Gastroesophageal sphincter (tissue), 4 donors: ENCODE measurements around the gene TNK2. TPM values are rescaled to one million over a fixed set of nuclear protein-coding genes. Genes with fewer than 3 reads are reported as not detected.

ENCODE experiments used
- ATAC-seq: fragments of 150-250 bp; one replicate; pipeline ENCODE4 v1.9.1; 2016; ENCODE audit warnings: mild to moderate bottlenecking, moderate library complexity
- H3K27ac ChIP-seq, 4 donors: fragments of 200-600 bp; sonication (generic) in 3 of 4; 1 replicate in 3 of 4; 2 replicates in 1 of 4; pipeline ENCODE4 v1.5.1; 2016 to 2019
- H3K27me3 ChIP-seq: fragments of 200-600 bp; sonication (generic); one replicate; pipeline ENCODE4 v1.5.1; 2019
- H3K36me3 ChIP-seq, 2 donors: fragments of 200-600 bp; sonication (generic); one replicate each; pipeline ENCODE4 v1.5.1; 2019; ENCODE audit warnings: control low read depth in 1 of 2
- H3K4me1 ChIP-seq, 3 donors: fragments of 200-600 bp; sonication (generic); 1 replicate in 2 of 3; 2 replicates in 1 of 3; pipeline ENCODE4 v1.5.1; 2016 to 2019; ENCODE audit warnings: control low read depth in 2 of 3
- H3K4me3 ChIP-seq, 2 donors: fragments of 200-600 bp; sonication (generic); one replicate each; pipeline ENCODE4 v1.5.1; 2019; ENCODE audit warnings: mild to moderate bottlenecking in 1 of 2, moderate library complexity in 1 of 2
- H3K9me3 ChIP-seq, 3 donors: fragments of 200-600 bp; sonication (generic); one replicate each; pipeline ENCODE4 v1.5.1; 2017 to 2019; ENCODE audit warnings: control low read depth in 2 of 3
- EP300 ChIP-seq: sonication (generic); formaldehyde crosslinking; IDR thresholded peaks from one replicate; pipeline ENCODE4 v1.6.1; 2017; ENCODE audit warnings: antibody characterized with exemption, mild to moderate bottlenecking
- POLR2A ChIP-seq, 2 donors: fragments of 450-650 bp; IDR thresholded peaks; one replicate each; pipeline ENCODE4 v1.6.1; 2017; ENCODE audit warnings: antibody characterized with exemption in 2 of 2, mild to moderate bottlenecking in 2 of 2, moderate library complexity in 1 of 2
- POLR2AphosphoS5 ChIP-seq: sonication (generic); formaldehyde crosslinking; IDR thresholded peaks from one replicate; pipeline ENCODE4 v1.6.1; 2017; ENCODE audit warnings: antibody characterized with exemption
- WGBS, 2 donors: methylation state at CpG; one replicate each; pipeline ENCODE4 v1.1.5; 2018; ENCODE audit warnings: low coverage in 1 of 2; 5-methylcytosine and 5-hydroxymethylcytosine counted together
- total RNA-seq, 4 donors: library from RNA; depleted of rRNA; stranded (reverse); fragments of >200 nt; gene quantifications; one replicate each; pipeline ENCODE4 v1.1.0, GENCODE V29; 2016
- TF ChIP-seq, protein P1 (sequence below), 4 experiments: fragments of 200-600 bp in 2 of 4; fragments of 450-650 bp in 2 of 4; sonication (generic) in 1 of 4; IDR thresholded peaks; one replicate each; pipeline ENCODE4 v1.5.1; 2017 to 2019; ENCODE audit warnings: antibody characterized with exemption in 4 of 4, mild to moderate bottlenecking in 2 of 4, moderate library complexity in 2 of 4

Gene TNK2
- total RNA-seq, 4 donors from 2014 or later, result 14.5 to 28.8 (median 23.9) TPM

DNA sequence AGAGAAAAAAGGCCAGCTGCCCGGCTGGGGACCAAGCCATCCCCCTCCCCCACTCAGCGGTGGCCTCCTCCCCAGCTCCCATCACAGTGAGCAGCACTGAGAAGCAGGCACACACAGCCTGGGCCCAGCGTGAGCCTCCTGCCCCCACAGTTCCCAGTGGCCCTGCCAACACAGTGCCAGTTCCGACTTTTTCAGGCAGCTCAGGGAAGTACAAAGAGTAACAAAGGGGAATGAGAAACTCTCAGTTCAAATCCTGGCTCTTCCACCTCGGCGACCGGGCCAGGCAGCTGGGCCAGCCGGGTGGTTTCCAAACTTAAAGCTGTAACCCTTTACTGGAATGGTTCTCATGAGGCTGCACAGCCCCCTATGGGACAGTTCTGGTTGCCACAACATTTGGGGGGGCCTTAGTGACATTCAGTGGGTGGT lies 18.5 kb downstream of the TNK2 start:
- 31 to 36% methylated on average over 3 to 5 of the region's 8 CpGs for WGBS, 2 donors
- TF ChIP-seq, protein P1, sequence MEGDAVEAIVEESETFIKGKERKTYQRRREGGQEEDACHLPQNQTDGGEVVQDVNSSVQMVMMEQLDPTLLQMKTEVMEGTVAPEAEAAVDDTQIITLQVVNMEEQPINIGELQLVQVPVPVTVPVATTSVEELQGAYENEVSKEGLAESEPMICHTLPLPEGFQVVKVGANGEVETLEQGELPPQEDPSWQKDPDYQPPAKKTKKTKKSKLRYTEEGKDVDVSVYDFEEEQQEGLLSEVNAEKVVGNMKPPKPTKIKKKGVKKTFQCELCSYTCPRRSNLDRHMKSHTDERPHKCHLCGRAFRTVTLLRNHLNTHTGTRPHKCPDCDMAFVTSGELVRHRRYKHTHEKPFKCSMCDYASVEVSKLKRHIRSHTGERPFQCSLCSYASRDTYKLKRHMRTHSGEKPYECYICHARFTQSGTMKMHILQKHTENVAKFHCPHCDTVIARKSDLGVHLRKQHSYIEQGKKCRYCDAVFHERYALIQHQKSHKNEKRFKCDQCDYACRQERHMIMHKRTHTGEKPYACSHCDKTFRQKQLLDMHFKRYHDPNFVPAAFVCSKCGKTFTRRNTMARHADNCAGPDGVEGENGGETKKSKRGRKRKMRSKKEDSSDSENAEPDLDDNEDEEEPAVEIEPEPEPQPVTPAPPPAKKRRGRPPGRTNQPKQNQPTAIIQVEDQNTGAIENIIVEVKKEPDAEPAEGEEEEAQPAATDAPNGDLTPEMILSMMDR (IDR thresholded peaks at IDR 0.05), result no peak
- TF ChIP-seq POLR2A (IDR thresholded peaks at IDR 0.05) (no peak), POLR2AphosphoS5 (no peak), EP300 (no peak)
- no peak for ATAC-seq
- H3K9me3 ChIP-seq, result no peaks in the 10 kb centered on the region
- no peak overlapping the region for H3K27ac ChIP-seq
- H3K4me3 ChIP-seq, result no peak overlapping the region
- H3K4me1 ChIP-seq, result peaks cover 5 to 79% (median 20%) of the 10 kb centered on the region in 3 donors
- H3K27me3 ChIP-seq, result no peaks in the 10 kb centered on the region
- H3K36me3 ChIP-seq, result peaks cover 0 to 29% of the 10 kb centered on the region in 2 donors

DNA sequence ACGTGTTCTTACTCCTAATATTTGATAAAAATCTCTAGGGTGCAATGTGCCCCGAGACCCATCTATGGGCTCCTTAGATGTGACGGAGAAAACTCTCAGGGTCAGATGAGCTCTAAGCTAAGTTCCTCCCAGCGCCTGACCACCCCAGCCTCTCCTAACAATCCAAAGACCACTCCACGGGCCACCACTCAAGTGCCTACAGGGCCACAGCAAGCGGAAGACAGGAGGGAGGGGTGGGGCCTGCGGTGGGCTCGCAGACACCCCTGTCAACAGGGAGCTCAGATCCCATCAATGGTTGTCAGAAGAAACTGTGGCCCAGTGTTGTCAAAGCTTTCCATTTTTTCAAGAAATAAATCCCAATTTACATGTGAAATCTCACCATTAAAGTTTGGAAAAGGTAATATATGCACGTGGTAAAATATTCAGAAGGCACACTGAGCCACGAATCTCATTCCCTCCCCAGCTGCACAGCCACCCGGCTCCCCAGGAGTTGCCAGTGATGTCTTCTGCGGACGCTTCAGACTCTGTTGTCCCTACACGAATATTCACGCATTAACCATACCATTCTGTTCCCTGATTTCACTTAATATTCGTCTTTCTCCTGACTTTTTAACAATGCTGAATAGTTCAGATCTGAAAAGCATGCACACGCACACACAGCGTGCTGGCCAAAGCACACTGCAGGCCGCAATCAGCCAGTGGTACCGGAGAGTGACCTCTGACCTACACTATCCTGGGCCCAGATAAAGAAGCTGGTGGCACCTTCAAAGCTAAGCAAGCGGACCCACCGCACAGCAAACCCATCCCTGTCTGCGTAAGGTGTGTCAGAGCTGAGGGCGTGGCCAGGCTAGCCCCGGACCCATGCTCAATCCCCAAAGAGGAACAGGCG lies 19.1 kb downstream of the TNK2 start:
- Histone ChIP-seq H3K4me1 (peaks cover 5 to 76% (median 20%) of the 10 kb centered on the region in 3 donors), H3K36me3 (peaks cover 0 to 35% of the 10 kb centered on the region in 2 donors), H3K27ac (no peak overlapping the region), H3K27me3 (no peaks in the 10 kb centered on the region), H3K9me3 (no peaks in the 10 kb centered on the region), H3K4me3 (no peak overlapping the region)
- WGBS, 2 donors, result 84 to 86% methylated on average over 17 to 18 of the region's 26 CpGs
- TF ChIP-seq, protein P1 (IDR thresholded peaks at IDR 0.05), result no peak
- TF ChIP-seq POLR2A (IDR thresholded peaks at IDR 0.05) (no peak), POLR2AphosphoS5 (no peak), EP300 (no peak)
- no peak for ATAC-seq

DNA sequence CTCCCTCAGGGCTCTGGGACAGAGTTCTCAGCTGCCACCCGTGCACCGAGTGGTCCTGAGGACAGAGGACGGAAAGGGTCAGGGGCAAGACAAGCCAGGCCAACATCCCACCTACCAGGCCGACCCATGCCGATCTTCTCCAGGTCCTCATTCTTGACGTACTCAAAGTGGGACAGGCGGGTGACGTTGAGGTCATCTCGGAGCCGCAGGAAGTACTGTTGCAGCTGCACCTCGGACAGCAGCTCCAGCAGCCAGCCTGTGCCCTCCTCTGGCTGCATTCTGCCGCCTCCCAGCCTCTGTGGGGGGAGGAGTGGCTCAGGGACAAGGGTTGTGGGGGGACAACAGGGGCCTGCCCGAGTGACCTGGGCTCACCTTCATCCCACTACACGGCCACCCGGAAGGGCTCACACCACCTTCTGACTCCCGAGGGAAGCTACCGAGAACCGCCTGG lies 20.0 kb downstream of the TNK2 start:
- WGBS, 2 donors, result 80 to 86% methylated on average over 1 to 5 of the region's 18 CpGs

DNA sequence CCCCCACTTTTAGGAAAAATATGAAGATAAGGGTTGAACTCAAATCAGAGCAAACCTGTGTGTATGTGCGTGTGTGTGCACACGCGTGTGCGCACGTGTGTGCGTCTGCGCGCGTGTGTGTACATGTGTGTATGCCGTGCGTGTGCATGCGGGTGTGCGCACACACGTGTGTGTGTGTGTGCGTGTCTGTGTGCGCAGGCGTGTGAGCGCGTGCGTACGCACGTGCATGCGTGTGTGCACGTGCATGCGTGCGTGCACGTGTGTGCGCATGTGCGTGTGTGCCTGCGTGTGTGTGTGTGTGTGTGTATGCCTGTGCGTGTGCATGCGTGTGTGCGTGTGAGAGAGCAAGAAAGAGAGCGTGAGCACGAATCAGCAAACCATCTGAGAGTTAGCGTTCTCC lies 20.7 kb downstream of the TNK2 start:
- no peaks in the 10 kb centered on the region for H3K27me3 ChIP-seq
- no peak for TF ChIP-seq POLR2A (IDR thresholded peaks at IDR 0.05)
- TF ChIP-seq POLR2AphosphoS5, result no peak
- TF ChIP-seq, protein P1 (IDR thresholded peaks at IDR 0.05), result no peak
- TF ChIP-seq EP300, result no peak
- H3K27ac ChIP-seq, result no peak overlapping the region
- H3K4me3 ChIP-seq, result no peak overlapping the region
- no peaks in the 10 kb centered on the region for H3K9me3 ChIP-seq
- H3K4me1 ChIP-seq, result peaks cover 0 to 61% (median 9%) of the 10 kb centered on the region in 3 donors
- 90 to 100% methylated on average over 1 to 27 of the region's 36 CpGs for WGBS, 2 donors
- peaks cover 0 to 51% of the 10 kb centered on the region in 2 donors for H3K36me3 ChIP-seq
- ATAC-seq, result no peak

More for the DNA sequence above, 20.0 kb downstream of the TNK2 start:
- Histone ChIP-seq H3K4me3 (no peak overlapping the region), H3K9me3 (no peaks in the 10 kb centered on the region), H3K4me1 (peaks cover 2 to 67% (median 15%) of the 10 kb centered on the region in 3 donors), H3K27me3 (no peaks in the 10 kb centered on the region), H3K27ac (no peak overlapping the region), H3K36me3 (peaks cover 0 to 44% of the 10 kb centered on the region in 2 donors)
- no peak for ATAC-seq
- TF ChIP-seq, protein P1 (IDR thresholded peaks at IDR 0.05), result no peak
- TF ChIP-seq EP300 (no peak), POLR2A (IDR thresholded peaks at IDR 0.05) (no peak), POLR2AphosphoS5 (no peak)
